ENCODE data around the gene TRAP1.

DNA sequence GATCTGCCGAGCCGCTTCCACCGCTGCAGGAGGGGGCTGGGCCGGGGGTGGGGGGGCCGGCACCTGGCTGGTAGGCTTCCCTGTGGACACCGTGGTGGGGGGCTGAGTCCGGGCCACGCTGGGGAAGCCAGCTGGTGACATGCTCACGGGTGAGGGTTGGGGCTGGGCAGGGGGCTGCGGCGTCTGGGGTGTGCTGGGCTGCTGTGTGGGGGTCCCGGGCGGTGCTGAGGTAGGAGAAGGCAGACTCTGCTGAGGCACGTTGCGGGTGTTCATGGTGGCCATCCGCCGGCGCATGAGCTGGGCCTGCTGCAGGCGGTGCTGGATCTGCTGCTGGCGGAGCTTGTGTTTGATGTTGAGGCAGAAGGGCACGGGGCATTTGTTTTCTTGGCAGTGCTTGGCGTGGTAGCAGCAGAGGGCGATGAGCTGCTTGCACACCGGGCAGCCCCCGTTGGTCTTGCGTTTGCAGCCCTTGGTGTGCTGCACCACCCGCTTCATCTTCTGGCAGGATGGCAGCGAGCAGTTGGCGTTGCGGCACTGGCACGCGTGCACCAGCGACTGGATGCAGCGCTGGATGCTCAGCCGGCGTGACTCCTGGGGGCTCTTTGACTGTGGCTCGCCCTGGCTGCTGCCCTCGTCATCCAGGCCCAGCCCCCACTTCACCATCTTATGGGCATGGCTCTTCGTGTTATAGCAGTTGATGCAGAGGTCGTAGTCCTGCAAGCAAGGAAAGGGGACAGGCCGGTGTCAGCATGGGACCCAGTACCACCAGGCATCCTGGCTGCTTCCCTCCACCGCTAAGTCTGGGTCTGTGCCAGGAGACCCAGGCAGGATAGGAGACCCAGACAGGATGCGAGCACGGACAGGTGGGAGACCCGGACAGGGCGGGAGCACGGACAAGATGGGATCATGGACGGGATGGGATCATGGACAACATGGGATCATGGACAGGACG lies 12.1 kb upstream of the TRAP1 start:
- TF ChIP-seq TAF1 (IDR thresholded peaks at IDR 0.05; ENCODE audit: low read depth) (no peak), FOXM1 (IDR thresholded peaks at IDR 0.05; ENCODE audit: borderline replicate concordance, low read depth) (no peak), RAD21 (IDR thresholded peaks at IDR 0.05; ENCODE audit: low read depth) (no peak)
